ENCODE results near the gene RIMS3. TPM values are rescaled to one million over a fixed set of nuclear protein-coding genes. Genes with fewer than 3 reads are reported as not detected.

The RIMS3 gene
- total RNA-seq, 1 experiment from 2014 or later: 9.0 TPM

GRCh38 chr1:40627987-40628902, 37.2 kb downstream of the RIMS3 start:
- BruUV-seq (replicated peaks): no TSS peak
- Histone ChIP-seq H3K36me3 (ENCODE audit: control insufficient read depth in 1 of 2, insufficient read depth in 2 of 2, low read length in 2 of 2) (no peaks in the 10 kb centered on the region), H3K9ac (ENCODE audit: low read length) (no peak overlapping the region), H3K4me1 (ENCODE audit: control insufficient read depth in 1 of 2, insufficient read depth in 2 of 2, low read length in 2 of 2) (peaks cover 0 to 5% of the 10 kb centered on the region in 2 experiments; a peak in 1 of 4 replicates), H2AFZ (ENCODE audit: low read depth, low read length, poor library complexity, severe bottlenecking) (no peak overlapping the region), H3K27me3 (ENCODE audit: insufficient read depth, low read length) (no peaks in the 10 kb centered on the region), H3K27ac (ENCODE audit: low read depth, low read length) (no peak overlapping the region), H4K20me1 (ENCODE audit: insufficient read depth) (no peaks in the 10 kb centered on the region), H3K9me3 (ENCODE audit: control insufficient read depth in 1 of 2, insufficient read depth in 1 of 2, low read depth in 1 of 2, low read length in 2 of 2) (no peaks in the 10 kb centered on the region), H3K79me2 (ENCODE audit: insufficient read depth, low read length) (no peaks in the 10 kb centered on the region), H3K4me3 (replicated peaks in 1 of 2; ENCODE audit: low read depth in 1 of 2, low read length in 2 of 2) (no peak overlapping the region), H3K4me2 (ENCODE audit: low read length) (no peak overlapping the region), H3K9me2 (ENCODE audit: insufficient read depth) (no peaks in the 10 kb centered on the region)
- TF ChIP-seq SRF (IDR thresholded peaks at IDR 0.05; ENCODE audit: low read depth) (no peak), REST (IDR thresholded peaks at IDR 0.05; ENCODE audit: low read depth) (no peak), SP1 (IDR thresholded peaks at IDR 0.05; ENCODE audit: low read depth) (no peak), EGR1 (IDR thresholded peaks at IDR 0.05; ENCODE audit: low read depth) (no peak), SIN3A (IDR thresholded peaks at IDR 0.05; ENCODE audit: low read depth) (no peak), CTCF (IDR thresholded peaks at IDR 0.05 in 2 of 3, conservative IDR thresholded peaks at IDR 0.05 in 1 of 3; ENCODE audit: borderline replicate concordance in 1 of 3, insufficient read depth in 1 of 3, low read depth in 2 of 3, low read length in 2 of 3) (no peak), EZH2phosphoT487 (IDR thresholded peaks at IDR 0.05; ENCODE audit: borderline replicate concordance) (no peak), YY1 (IDR thresholded peaks at IDR 0.05; ENCODE audit: extremely low read depth, insufficient replicate concordance, low read depth, low read length) (no peak), POLR2AphosphoS5 (IDR thresholded peaks at IDR 0.05; ENCODE audit: low read depth, low read length) (no peak), RAD21 (IDR thresholded peaks at IDR 0.05; ENCODE audit: low read depth) (no peak), ELF1 (IDR thresholded peaks at IDR 0.05; ENCODE audit: borderline replicate concordance, low read depth) (no peak), CBX3 (IDR thresholded peaks at IDR 0.05; ENCODE audit: low read depth) (no peak), ZNF274 (IDR thresholded peaks at IDR 0.05; ENCODE audit: low read depth, low read length) (no peak), CEBPB (IDR thresholded peaks at IDR 0.05; ENCODE audit: low read depth) (no peak), POLR2A (IDR thresholded peaks at IDR 0.05; ENCODE audit: borderline replicate concordance, extremely low read depth, insufficient read depth, insufficient read length) (no peak), ZBTB33 (IDR thresholded peaks at IDR 0.05; ENCODE audit: extremely low read depth, insufficient replicate concordance, low read length) (no peak), TCF7L2 (IDR thresholded peaks at IDR 0.05; ENCODE audit: borderline replicate concordance, extremely low read depth, insufficient read depth, insufficient read length) (no peak)
- TF ChIP-seq, protein P1, sequence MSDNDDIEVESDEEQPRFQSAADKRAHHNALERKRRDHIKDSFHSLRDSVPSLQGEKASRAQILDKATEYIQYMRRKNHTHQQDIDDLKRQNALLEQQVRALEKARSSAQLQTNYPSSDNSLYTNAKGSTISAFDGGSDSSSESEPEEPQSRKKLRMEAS (IDR thresholded peaks at IDR 0.05): no peak
- no peak for DNase-seq (ENCODE audit: low read depth, low spot score)
- intact Hi-C loops (cut with micrococcal nuclease): no loop called here
- POLR2A ChIA-PET: no interaction called here
- CTCF ChIA-PET: no interaction called here
- RAD21 ChIA-PET (ENCODE audit: low non-redundant PET in 1 of 2, low total read pairs in 2 of 2, uncharacterized antibody in 2 of 2, unreplicated experiment in 2 of 2): no interaction called here
- no peak for ATAC-seq

Data from HCT116 (cell line).